ENCODE data around the gene DDX11.
"Not testable (repeated sequence)": the region's sequence is repeated elsewhere in the genome, so short reads cannot be mapped to it uniquely, and the experiment has no call there.

DDX11 gene

DNA sequence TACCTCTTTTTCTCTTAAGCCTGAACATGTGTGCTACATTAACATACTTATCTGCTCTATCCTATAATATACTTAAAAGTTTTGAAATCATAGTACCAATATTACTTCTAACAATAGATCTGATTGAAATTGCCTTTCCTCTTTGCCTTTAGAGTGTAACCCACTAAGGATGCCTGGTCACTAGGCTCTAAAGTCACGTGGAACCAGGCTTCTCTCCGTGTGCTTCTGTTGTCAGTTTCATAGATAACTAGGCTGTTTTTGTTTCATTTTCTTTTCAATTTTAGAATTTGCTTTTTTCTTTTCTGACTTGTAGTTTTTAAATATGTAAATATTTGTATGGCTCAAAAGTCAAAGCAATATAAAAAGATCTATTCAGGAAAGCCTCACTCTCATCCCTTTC is 25.8 kb downstream of the DDX11 start:
- not testable (repeated sequence) for DNase-seq (ENCODE audit: low read depth)

GRCh38 chr12:31100503-31101208 is 27.0 kb downstream of the DDX11 start:
- not testable (repeated sequence) for DNase-seq (ENCODE audit: low read depth)

- DNase-seq (ENCODE audit: low read depth) = not testable (repeated sequence)
Observed at GRCh38 chr12:31102125-31102524, 28.5 kb downstream of the DDX11 start.

DNA sequence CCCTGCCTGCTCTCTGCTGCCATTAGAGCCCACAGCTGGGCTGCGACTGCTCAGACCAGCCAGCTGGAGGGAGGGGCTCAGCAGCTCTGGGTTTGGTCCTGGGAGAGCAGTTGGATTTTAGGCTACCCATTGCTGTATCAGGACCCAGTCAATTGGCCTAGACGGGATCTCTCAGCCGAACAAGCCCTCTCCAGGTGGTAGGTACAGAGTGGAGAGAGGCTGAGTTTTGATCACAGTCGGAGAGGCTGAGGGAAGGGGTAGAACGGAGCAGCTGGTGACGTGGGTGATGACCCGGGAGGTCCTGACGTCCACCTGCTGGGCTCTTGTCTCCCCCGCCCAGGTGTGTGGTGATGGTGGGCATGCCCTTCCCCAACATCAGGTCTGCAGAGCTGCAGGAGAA is 28.9 kb downstream of the DDX11 start:
- not testable (repeated sequence) for DNase-seq (ENCODE audit: low read depth)

GRCh38 chr12:31103561-31103975 is 29.9 kb downstream of the DDX11 start:
- not testable (repeated sequence) for DNase-seq (ENCODE audit: low read depth)

GRCh38 chr12:31104220-31104619 is 30.6 kb downstream of the DDX11 start:
- not testable (repeated sequence) for DNase-seq (ENCODE audit: low read depth)

GRCh38 chr12:31104773-31105172 is 31.1 kb downstream of the DDX11 start:
- DNase-seq (ENCODE audit: low read depth) = not testable (repeated sequence)

GRCh38 chr12:31105668-31106067 is 32.0 kb downstream of the DDX11 start:
- DNase-seq (ENCODE audit: low read depth) = no peak

DNA sequence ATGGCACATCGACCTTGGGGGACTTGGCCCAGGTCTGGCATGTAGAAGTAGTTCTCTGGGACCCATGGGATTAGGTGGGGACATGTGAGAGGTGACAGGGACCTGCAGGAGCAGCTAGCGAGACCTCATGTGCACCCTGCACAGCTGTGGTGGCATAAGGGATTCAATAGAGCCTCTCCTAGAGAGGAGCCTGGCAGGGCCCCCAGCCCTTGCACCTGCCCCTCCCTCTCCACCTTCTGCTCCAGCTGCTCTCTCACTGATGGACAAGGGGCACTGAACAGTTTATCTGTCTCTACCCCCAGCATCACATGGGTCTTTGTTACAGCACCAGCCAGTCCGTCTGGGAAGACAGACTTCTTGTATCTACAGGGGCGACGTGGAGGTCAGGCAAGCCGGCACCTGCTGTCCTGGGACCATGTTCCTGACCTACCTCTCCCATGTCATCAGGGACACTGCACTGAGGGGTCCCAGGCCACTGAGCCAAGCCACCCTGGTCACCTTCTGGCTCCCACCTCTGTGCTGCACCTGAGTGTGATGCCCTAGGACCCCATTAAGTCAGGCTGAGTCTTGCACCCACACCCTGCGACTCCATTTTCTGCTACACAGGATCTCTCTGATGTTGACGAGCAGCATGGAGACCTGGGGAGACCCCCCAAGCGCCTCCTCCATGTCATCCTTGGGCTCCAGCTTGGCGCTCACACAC is 32.6 kb downstream of the DDX11 start:
- no peak for DNase-seq (ENCODE audit: low read depth)

- DNase-seq (ENCODE audit: low read depth) = not testable (repeated sequence)
Observed at GRCh38 chr12:31109773-31110172, 36.1 kb downstream of the DDX11 start.

GRCh38 chr12:31110263-31110662 is 36.6 kb downstream of the DDX11 start:
- DNase-seq (ENCODE audit: low read depth) = not testable (repeated sequence)

- not testable (repeated sequence) for DNase-seq (ENCODE audit: low read depth)
Observed at GRCh38 chr12:31115092-31115601, 41.5 kb downstream of the DDX11 start.

DNA sequence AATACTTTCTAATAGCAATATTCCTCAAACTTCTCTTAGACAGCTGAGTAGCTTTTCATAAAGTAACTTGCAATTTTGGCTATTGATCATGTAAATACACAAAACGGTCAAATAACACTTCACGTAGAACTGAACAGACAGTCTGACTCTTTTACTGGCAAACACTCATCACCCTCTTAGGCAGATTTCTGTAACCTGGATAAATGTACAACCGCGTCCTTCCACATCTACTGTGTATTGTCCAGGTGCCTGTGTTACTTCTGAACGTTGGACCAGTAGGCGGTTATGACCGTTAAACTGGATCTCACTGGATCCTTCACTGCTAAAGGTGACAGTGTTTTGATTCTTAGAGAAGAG is 43.2 kb downstream of the DDX11 start:
- not testable (repeated sequence) for DNase-seq (ENCODE audit: low read depth)

DNA sequence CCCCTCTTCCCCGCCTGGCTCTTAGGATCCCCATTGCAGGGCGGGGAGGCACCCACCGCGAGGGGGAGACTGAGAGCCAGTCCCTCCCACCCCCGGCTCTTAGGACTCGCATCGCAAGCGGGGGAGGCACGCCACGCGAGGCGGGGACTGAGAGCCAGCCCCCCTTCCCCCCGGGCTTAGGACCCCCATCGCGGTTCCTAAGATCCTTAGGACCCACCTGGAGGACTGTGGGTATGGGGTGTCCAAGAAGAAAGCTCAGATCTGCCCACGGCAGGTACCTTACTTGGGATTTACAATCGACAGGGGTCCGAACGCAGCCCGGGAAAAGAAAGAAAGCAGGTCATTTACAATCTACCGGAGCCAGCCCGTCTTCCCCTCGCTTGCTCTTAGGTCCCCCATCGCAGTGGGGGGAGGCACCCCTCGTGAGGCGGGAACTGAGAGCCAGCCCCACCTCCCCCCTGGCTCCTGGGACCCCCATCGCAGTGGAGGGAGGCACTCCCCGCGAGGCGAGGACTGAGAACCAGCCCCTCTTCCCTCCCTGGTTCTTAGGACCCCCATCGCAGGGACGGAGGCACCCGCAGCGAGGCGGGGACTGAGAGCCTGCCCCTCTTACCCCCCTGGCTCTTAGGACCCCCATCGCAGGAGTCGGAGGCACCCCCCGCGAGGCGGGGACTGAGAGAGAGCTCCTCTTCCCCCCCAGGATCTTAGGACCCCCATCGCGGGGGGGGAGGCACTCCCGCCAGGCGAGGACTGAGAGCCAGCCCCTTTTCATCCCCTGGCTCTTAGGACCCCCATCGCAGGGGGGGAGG is 43.7 kb downstream of the DDX11 start:
- peak; percentile 35 for DNase-seq (ENCODE audit: low read depth)

- DNase-seq (ENCODE audit: low read depth) = no peak
Observed at GRCh38 chr12:31118347-31119191, 44.9 kb downstream of the DDX11 start.

DNA sequence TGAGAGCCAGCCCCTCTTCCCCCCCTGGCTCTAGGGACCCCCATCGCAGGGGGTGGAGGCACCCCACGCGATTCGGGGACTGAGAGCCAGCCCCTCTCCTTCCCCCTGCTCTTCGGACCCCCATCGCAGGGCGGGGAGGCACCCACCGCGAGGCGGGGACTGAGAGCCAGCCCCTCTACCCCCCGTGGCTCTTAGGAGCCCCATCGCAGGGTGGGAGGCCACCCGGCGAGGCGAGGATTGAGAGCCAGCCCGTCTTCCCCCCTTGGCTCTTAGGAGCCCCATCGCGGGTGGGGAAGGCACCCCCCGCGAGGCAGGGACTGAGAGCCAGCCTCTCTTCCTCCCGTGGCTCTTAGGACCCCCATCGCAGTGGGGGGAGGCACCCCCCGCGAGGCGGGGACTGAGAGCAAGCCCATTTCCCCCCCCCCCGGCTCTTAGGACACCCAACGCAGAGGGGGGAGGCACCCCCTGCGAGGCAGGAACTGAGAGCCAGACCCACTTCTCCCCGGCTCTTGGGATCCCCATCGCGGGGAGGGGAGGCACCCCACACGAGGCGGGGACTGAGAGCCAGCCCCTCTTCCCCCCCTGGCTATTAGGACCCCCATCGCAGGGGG is 45.6 kb downstream of the DDX11 start:
- no peak for DNase-seq (ENCODE audit: low read depth)

DNA sequence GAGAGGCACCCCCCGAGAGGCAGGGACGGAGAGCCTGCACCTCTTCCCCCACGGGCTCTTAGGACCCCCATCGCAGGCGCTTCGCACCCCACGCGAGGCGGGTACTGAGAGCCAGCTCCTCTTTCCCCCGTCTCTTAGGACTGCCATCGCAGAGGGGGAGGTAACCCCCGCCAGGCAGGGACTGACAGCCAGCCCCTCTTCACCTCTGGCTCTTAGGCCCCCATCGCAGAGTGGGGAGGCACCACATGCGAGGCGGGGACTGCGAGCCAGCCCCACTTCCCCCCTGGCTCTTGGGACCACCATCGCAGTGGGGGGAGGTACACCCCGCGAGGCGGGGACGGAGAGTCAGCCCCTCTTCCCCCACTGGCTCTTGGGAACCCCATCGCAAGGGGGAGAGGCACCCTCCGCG is 46.1 kb downstream of the DDX11 start:
- DNase-seq (ENCODE audit: low read depth) = no peak

DNA sequence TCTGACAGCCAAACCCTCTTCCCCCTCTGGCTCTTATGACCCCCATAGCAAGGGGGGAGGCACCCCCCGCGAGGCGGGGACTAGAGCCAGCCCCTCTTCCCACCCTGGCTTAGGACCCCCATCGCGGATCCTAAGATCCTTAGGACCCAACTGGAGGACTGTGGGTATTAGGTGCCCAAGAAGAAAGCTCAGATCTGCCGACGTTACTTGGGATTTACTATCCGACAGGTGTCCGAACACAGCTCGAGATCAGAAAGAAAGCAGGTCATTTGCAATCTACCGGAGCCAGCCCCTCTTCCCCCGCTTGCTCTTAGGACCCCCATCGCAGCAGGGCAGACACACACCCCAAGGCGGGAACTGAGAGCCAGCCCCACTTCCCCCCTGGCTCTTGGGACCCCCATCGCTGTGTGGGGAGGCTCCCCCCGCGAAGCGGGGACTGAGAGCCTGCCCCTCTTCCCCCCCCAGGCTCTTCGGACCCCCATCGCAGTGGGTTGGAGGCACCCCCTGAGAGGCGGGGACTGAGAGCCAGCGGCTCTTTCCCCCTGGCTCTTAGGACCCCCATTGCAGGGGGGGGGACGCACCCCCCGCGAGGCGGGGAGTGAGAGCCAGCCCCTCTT is 46.8 kb downstream of the DDX11 start:
- DNase-seq (ENCODE audit: low read depth) = no peak

DNA sequence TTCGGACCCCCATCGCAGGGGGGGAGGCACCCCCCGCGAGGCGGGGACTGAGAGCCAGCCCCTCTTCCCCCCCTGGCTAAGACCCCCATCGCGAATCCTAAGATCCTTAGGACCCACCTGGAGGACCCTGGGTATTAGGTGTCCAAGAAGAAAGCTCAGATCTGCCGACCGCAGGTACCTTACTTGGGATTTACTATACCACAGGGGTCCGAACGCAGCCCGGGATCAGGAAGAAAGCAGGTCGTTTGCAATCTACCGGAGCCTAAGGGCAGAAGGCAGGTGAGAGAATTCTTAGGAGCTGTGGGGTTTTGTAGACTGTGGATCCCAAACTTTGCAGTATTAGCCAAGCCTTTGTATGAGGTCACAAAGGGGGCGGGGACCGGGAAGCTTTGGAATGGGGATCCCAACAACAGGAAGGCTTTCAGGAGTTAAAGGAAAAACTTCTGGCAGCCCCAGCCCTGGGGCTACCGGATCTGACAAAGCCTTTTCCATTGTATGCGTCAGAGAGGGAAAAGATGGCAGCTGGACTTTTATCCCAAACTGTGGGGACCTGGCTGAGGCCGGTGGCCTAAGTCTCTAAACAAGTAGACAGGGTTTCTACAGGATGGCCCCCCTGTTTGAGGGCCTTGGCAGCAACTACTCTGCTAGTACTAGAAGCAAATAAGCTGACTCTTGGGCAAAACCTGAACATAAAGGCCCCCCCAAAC is 47.5 kb downstream of the DDX11 start:
- DNase-seq (ENCODE audit: low read depth) = not testable (repeated sequence)

DNA sequence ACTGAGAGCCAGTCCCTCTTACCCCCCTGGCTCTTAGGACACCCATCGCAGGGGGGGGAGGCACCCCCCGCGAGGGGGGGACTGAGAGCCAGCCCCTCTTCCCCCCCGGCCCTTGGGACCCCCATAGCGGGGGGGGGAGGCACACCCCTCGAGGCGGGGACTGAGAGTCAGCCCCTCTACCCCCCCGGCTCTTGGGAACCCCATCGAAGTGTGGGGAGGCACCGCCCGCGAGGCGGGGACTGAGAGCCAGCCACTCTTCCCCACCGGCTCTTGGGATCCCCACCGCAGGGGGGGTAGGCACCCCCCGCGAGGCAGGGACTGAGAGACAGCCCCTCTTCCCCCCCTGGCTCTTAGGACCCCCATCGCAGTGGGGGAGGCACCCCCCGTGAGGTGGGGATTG is 48.8 kb downstream of the DDX11 start:
- no peak for DNase-seq (ENCODE audit: low read depth)
